D341Med (cell line): ENCODE results near the gene TRPM3.

Source experiments
- DNase-seq: peaks from one replicate; pipeline ENCODE4 v3.0.0; 2012; ENCODE audit warnings: low spot score

Gene TRPM3

DNA sequence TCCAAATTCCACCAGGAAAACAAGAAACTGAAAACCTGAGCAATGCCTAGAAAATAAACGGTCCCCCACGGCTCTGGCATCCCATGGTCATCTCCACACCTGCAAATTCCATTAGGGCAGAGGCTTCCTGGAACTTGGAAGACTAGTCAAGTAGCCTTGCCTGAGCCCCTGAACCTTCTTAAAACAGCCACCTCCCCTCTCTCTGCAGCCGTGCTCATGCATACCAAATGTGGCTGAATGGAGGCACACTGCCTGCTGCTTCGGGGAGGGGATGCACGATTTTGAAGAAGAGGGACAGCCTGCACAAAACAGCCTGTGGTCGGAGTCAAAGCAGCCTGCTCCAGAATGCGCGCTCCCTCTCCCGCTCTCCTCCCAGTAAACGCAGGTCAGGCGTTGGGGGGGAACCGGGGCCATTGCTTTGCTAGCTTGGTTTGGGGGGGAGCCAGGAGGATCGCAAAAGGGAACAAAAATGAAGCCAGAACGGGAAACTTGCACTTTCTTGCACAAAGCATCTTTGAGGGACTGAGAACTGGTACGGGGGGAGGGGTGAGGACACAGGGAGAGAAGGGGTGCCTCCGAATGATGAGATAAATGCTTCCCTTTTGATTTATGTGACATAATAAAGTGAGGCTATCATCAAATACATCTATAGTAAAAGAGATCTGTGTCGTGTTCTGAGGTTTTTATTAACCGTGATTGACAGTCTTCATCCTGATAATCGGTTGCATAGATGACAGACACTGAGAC is at the start of gene TRPM3:
TRPM3 (minus strand) TSS at position 347 of the 747 bp plus-strand sequence; CDS start at position 80, 267 bp downstream.
- DNase-seq: no peak

DNA sequence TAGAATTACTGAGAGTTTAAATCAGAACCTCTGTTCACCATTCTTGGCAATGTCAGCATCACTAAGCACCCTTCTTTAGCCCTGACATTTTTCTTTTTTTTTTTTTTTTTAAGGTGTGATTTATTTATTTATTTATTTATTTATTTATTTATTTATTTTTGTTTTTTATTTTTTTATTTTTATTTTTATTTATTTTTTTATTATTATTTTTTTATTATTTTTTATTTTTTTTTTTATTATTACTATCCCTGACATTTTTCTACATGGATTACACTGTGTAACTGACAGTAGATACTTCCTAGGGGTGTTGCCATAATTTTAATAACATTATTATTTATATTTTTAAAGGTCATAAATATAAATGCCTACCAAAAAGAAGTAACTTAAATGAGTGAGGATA is 47.0 kb upstream of the TRPM3 start:
- no peak for DNase-seq

DNA sequence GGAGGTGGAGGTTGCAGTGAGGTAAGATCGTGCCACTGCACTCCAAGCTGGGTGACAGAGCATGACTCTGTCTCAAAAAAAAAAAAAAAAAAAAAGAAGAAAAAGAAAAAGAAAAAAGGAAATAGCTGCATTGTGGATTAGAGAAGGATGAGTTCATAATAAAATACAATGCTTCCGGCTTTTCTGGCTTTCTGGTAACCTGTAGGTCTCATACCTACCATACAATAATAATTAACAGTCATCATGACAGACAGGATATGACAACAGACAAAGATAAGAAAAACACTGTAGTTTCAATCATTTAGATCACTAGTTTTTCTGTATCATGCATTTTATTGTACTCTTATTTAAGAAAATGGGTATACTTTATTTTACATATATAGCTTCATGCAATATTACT is 40.7 kb upstream of the TRPM3 start:
- DNase-seq: no peak

DNA sequence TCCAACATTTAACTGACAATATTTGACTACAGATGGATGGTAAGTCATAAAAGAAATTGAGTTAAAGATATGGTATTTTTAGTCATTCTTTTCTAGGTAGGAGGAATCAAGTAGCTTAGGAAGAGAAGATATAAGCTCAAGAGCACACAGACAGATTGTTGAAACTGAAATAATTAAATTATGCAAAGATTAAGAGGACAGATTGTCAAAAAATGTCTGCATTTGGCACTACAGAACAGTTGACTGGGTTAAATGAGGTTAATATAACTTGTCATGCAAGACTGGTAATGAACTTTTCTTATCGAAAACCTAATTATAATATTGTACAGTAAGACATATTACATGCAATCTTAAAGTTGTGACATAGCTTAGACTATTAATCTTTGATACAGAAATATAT is 36.3 kb upstream of the TRPM3 start:
- no peak for DNase-seq

DNA sequence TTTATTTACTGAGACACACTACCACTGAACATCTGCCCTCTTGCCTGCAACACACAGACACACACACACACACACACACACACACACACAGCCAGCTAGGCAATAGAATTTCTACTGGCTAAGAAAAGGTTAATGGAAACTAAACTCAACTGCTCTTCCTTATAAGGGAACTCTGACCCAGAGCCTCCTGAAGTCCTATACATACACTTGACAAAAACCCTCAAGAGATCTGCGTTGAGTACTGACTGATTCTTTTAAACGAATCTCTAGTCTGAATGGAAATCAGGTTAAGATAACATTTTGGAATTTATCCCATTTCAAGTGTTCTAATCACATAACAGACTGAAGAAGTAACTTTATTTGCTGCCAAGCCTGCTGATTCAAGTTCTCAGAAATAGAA is 25.9 kb upstream of the TRPM3 start:
- no peak for DNase-seq

DNA sequence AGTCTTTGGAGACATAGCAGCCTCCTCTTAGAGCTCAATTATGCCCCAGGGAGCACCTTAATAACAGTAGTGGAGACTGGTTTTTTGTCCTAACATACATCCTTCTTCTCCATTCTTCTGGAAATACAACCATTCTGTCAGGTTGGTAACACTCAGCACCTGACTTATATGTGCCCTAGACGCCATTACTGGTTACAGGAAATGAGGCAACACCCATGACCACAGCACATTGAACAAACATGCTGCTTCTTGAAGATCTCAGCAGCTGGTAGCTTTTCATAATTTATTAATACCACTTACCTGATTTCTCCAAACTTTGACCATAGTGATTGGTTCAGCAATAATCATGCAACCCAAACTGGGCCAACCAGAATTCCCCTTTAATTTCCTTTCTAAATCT is 25.1 kb upstream of the TRPM3 start:
- no peak for DNase-seq

DNA sequence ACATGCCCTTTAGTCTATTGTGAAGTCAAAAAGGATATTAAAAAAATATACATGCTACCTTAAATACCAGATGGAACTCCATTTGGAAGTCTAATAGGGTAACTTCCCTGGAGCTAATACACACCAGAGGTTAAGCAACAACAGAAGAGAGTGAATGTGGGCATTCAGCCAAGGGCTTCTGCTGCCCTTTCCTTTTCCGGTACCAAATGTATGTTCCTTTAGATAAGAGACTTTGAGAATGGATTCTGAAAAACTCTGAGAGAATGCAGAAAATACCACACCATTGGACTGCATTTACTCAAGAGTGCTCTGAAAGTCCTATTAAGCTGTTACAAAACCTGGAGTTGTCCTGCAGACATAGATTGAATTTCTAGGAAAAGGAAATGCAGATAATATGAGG is 23.8 kb upstream of the TRPM3 start:
- no peak for DNase-seq

DNA sequence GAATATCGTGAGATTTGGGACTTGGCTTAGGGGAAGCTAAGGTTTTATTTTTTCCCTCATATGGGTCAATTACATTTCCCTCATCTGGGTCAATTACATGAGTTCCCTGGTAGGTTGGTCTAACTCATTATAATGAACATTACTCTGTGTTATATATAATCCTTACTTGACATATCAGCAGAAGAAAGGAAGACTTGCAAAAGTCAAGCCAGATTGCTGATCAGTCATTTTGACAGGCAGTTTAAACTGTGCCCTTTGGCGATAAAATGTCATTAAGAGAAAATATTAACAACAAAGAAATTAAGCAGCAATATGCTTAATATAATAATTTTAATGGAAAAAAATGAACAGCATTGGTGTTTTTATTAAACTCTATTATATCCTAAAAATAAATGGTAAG is 23.1 kb upstream of the TRPM3 start:
- DNase-seq: no peak

DNA sequence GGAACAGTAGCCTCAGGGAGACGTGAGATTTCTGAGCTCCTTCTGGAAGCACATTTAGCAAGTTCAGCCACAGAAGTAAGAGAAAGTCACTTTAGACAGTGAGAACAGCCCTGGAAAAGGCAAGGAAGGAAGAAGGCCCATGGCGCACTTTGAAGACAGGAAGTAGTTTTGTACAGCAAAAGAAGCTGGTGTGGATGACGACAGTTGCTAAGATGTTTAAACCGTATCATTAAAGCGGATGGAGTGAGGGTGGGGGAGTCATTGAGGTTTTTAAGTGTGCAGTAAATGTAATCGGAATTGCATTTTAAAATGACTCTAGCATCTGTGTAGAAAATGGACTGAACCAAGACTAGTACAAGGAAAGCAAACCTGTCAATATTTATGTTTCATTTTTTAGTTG is 15.3 kb upstream of the TRPM3 start:
- DNase-seq: no peak

DNA sequence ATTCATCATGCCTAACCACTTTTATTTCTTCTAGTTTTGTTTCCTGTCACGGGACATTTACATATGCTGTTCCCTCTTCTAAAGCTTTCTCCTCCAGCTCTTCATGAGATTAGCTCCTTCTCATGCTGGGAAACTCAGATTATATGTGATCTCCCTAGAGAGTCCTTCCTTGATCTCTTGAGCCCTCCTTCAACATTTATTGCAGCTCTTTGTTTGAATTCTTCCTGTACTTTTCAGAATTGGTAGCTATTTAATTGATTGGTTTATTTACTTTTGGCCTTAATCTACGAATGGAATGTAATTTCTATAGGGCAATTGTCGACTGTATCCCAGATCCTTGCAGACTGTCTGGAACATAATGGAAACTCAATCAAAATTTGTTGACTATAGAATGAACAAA is 9.7 kb upstream of the TRPM3 start:
- DNase-seq: no peak

DNA sequence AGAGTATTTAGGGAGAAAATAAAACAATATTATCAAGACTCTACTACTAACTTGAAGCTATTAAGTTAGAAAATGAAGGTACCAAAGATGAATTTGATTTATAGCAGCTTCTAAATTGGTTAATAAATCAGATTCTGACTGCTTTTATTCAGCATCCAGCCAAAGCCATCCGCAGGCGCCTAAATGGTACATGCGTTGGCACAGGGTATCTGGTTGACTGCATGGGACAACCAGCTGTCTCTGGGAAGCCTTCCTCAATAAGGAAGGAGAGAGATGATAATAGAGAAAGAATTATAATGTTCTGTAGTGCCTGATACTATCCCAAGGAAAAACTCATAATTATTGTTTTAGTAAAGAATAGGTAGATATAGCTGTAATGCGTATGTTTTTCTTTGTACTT is 9.1 kb upstream of the TRPM3 start:
- no peak for DNase-seq

DNA sequence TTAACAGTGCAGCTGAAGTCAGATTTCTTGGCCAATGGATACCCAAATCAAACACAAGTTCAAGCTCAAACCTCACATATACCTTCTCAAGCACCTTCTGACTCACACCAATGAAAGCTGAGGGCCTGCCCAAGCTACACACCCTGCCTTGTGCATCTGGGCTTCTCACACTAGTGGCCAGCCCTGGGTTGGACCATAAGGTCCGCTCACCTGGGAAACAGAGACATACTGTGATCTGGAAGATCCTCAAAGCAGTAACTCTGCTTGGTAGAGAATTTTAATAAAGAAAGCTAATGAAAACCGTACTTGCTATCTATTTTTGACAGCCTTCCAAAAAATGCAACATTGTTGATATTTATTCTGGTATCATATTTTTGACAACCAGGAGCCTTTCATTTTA is 7.4 kb upstream of the TRPM3 start:
- no peak for DNase-seq

DNA sequence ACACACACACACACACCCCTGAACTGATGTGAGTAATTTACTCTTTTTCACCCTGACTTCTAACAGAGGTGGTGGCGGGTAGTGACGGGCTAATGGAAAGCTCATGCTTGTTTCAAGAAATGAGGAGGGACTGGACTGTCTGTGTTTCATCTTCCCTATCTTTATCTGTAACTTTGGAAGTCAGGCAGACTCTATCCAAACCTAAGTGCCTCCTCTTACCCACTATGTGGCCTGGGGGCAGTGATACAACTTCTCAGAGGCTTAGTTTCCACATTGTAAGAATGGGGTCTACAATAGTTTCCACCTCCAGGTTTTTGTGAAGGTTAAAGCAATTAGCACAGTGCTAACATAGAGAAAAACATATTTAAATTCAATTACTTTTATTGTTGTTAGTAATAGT is 5.9 kb upstream of the TRPM3 start:
- DNase-seq: no peak

DNA sequence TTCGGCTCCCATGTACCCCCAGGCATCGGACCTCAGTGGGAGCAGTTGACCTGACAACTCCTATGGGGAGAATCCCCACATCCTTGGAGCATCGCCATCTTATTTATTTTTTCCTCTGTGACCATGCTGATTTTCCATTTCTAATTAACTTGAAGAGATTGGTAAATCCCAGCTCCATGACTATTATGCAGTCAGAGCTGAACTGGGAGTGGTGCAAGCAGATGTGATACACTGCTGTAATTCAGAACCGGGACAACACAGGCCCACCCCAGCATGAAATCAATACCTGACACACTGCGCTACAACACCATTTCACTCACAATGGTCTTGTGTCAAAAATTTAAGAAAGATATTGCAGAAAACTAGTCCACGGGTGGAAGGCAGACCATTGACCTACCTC is 1.0 kb upstream of the TRPM3 start:
- no peak for DNase-seq

DNA sequence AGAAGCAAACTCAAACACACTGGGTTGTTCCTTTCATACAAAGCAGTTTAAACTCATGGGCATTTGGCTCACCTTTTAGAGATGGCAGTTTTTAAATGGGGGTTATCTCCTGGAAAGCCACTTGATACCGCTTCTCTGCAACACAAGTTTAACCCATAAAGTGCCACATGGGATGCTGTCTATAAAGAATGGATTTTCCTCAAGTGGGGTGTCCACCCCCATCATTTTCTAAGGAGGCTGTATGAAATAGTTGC is 528 bp upstream of the TRPM3 start:
- no peak for DNase-seq

DNA sequence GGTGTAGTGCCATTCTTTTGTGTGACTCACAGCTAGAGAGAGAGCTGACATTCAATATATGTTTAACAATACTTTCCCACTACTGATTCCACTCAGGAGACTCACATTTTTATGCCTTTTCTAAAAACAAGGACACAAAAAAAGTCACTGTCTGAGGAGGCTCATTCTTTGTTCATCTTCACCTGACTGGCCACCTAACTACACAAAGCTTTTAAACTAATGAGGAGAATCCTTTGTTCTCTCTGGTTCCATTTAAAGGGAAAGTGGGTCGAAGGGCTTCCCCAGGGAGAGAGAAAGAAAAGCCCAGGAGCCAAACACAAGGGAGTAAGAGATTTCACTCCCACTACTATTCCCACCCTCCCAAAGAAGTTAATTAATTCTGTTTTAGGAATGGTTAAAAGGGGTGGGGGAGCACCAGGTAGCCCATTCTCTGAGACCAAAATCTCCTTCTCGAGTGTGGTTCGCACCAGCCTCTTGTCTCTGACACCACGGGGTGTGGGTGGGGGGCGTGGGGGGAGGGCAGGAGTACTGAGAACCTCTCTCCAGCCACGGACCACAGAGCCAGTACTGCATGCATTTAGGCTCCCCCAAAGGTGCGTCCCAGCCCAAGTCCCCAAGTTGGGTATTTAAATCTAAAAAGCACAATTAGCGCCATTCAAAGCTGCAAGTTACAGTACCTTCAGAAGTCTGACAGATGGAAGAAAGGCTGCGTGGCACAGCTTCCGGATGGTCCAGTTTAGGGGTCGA is 747 bp downstream of the TRPM3 start:
- DNase-seq: no peak

DNA sequence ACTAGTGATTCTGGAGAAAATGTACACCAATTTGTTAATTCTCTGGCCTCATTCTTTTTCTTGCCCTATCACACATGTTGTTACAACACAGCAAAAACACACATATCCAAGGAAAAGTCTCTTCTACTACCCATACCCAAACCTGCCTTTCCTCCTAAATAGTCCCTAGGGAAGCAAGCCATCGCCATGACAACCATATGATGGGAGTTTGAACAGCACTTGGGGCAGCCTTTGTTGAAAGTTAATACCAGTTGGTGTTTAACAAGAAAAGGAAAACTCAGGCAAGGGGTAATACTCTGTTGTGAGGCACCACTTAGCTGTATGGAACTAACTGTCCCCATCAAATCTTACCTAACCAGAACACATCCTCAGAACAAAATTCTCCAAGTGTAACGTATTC is 1.7 kb downstream of the TRPM3 start:
- no peak for DNase-seq

DNA sequence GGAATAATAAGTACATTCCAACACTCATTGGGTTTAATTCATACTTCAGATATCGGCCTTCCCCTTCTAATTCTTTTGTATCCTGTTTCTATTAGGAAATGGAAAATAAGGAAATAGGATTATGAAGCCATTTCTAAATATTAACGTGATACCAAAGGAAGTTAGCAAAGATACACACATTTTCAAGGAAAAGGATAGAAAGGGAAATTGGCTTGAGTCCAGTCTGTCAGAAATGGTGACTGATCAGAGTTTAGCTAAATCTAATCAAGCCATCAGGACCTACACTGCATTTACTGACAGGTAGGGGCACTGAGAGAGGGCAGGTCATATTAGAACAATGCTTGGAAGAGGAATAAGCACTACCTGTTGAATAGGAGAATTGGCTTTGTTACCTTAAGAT is 3.1 kb downstream of the TRPM3 start:
- no peak for DNase-seq

DNA sequence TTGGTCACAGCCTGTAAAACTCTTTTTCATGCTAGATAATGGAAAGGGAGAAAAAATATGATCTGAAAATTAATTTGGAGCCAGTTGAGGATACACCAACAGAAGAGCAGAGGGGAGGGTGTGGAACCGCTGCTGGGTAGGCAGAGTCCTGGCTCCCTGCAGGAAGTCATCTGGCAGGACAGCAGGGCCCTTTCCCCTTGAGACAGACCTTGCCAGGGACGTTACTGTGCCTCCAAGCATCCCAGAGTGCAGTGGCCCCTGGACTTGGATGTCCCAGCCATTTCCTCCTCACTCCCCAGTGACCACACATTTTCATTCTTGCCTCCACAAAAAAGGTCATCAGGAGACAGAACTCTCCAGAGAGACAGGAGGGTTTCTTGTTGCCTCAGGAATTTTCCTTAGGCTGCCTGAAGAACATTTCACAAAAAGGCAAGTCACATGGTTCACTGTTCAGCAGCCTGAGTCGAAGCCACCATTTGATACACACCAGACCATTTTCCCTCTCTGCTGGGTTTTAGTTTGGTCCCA is 5.9 kb downstream of the TRPM3 start:
- no peak for DNase-seq

DNA sequence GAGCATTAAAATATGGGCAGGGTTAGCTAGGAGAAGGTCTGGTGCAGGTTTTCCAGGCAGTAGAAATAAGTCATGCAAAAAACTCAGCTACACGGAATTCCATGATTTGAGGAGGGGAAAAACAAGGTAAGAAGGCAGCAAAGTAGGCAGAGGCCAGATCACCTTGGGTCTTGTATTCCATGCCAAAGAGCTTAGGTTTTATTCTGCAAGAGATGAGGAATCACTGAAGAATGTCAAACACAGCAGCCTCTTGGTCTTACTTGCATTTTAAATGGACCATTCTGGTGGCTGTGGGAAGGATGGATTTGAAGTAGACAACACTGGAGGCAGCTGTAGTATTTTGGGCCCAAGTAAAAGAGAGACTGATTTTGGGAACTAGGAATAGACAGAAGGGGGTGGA is 8.6 kb downstream of the TRPM3 start:
- no peak for DNase-seq

DNA sequence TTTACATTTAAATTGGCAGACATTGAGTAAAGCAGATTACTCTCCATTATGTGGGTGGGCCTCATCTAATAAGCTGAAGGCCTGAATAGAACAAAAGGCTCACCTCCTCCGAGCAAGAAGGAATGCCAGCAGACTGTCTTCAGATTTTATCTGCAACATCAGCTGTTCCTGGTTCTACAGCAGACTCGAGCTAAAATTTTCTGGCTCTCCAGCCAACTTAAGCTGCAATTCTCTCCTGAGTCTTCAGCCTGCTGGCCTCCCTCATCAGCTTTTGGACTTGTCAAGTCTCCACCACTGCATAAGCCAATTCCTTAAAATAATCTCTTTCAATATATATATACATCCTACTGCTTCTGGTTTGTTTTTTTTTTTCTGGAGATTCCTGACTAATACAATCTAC is 12.5 kb downstream of the TRPM3 start:
- no peak for DNase-seq

DNA sequence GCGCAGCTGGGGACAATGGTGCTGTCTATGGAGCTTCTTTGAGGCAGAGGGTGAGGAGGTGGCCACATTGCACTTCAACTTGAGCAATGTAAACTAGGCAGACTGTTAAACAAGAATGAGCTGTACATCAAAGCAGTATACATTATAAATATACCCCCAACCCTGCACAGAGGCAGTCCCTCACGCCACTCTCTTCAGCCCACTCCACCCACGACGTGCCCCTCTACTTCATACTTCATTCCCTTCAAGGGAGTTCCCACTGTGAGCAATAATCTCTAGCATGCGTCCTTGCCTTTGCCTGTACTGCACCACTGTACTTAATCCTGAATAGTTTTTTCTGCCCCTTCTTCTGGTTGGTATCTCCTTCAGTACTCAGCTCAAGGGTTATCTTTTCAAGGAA is 14.4 kb downstream of the TRPM3 start:
- DNase-seq: no peak

DNA sequence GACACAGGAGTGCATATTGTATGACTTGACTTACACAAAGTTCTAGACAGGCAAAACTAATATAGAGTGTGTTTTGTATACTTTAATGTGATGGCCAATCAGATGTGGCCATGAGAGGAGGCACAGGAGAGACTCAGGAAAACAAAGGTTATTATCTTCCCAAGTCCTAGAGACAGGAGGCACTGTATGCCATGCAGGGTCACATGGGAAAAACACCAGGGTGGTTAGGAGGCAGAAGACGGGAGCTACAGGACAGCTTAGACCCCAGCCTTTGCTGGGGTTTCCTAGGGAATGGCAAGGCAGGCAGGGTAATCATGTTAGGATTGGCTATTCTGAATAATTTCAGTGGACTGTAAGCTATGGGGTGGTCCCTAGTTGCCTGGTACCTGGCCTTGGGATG is 16.2 kb downstream of the TRPM3 start:
- DNase-seq: no peak

DNA sequence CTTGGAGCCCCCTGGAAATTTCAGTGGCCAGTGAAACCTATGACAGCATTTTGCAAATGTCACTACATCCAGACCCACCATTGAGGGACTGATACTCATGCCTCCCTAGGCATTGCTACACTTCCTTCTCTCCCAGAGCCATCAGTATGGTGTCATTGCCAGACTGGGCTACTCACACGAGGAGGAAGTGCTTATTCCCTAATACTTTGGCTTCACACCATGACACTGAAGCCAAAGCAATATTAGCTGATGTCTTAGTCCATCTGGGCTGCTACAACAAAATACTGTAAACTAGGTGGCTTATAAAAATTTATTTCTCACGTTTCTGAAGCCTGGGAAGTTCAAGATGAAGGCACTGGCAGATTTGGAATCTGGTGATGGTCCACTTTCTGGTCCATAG is 22.6 kb downstream of the TRPM3 start:
- no peak for DNase-seq
